CD14-positive monocyte (primary cell): Measurements from ENCODE around the gene GEN1. TPM values are rescaled to one million over a fixed set of nuclear protein-coding genes. Genes with fewer than 3 reads are reported as not detected.

ENCODE experiments used
- DNase-seq, 3 donors: peaks; one replicate each; pipeline ENCODE4 v3.0.0-alpha.2; 2011 to 2022
- H2AFZ ChIP-seq: 2 replicates; pipeline ENCODE4 v1.6.0; 2012; ENCODE audit warnings: mild to moderate bottlenecking, low read depth, low read length, inconsistent platforms; ENCODE audit not compliant: insufficient read depth, poor library complexity, severe bottlenecking
- H3K27ac ChIP-seq, 2 donors: 1 replicate in 1 of 2; 2 replicates in 1 of 2; pipeline ENCODE4 v1.5.1; 2012 to 2013; ENCODE audit warnings: low read length in 2 of 2, control low read depth in 1 of 2, inconsistent platforms in 1 of 2, low read depth in 1 of 2, mild to moderate bottlenecking in 1 of 2
- H3K27me3 ChIP-seq, 2 donors: one replicate each; pipeline versions ENCODE4 v1.6.0 to v1.6.1; 2011 to 2013; ENCODE audit warnings: low read length in 2 of 2; ENCODE audit not compliant: control insufficient read depth in 2 of 2, insufficient read depth in 2 of 2
- H3K36me3 ChIP-seq, 2 donors: replicated peaks in 1 of 2; 1 replicate in 1 of 2; 2 replicates in 1 of 2; pipeline versions ENCODE4 v1.5.1 to v1.6.1; 2012 to 2013; ENCODE audit warnings: low read length in 2 of 2, control low read depth in 1 of 2, inconsistent platforms in 1 of 2, mild to moderate bottlenecking in 1 of 2; ENCODE audit not compliant: insufficient read depth in 2 of 2, control insufficient read depth in 1 of 2
- H3K4me1 ChIP-seq, 2 donors: 1 replicate in 1 of 2; 2 replicates in 1 of 2; pipeline versions ENCODE4 v1.5.1 to v1.6.1; 2012 to 2013; ENCODE audit warnings: low read length in 2 of 2, control low read depth in 1 of 2, inconsistent platforms in 1 of 2, mild to moderate bottlenecking in 1 of 2, moderate library complexity in 1 of 2; ENCODE audit not compliant: insufficient read depth in 2 of 2, control insufficient read depth in 1 of 2
- H3K4me2 ChIP-seq: replicated peaks from 2 replicates; pipeline ENCODE3; 2012; ENCODE audit warnings: low read length, moderate library complexity, mild to moderate bottlenecking; ENCODE audit not compliant: poor library complexity, severe bottlenecking; ENCODE audit errors: extremely low read depth
- H3K4me3 ChIP-seq, 3 experiments: fragments of 200-600 bp in 1 of 3; sonication (generic) in 1 of 3; replicated peaks in 1 of 3; 1 replicate in 2 of 3; 2 replicates in 1 of 3; pipeline ENCODE4 v1.5.1; 2011 to 2013; ENCODE audit warnings: low read length in 3 of 3, mild to moderate bottlenecking in 3 of 3, control low read depth in 2 of 3, low read depth in 2 of 3, inconsistent platforms in 1 of 3, moderate library complexity in 1 of 3
- H3K79me2 ChIP-seq: 2 replicates; pipeline ENCODE4 v1.6.0; 2012; ENCODE audit warnings: mild to moderate bottlenecking, control low read depth, inconsistent platforms, low read length, moderate library complexity; ENCODE audit not compliant: insufficient read depth
- H3K9ac ChIP-seq: 2 replicates; pipeline ENCODE4 v1.6.0; 2017; ENCODE audit warnings: low read length, mild to moderate bottlenecking; ENCODE audit not compliant: insufficient read depth, poor library complexity, severe bottlenecking
- H3K9me3 ChIP-seq, 2 donors: replicated peaks in 1 of 2; 1 replicate in 1 of 2; 2 replicates in 1 of 2; pipeline versions ENCODE4 v1.5.1 to v1.6.1; 2012 to 2013; ENCODE audit warnings: low read length in 2 of 2, control low read depth in 1 of 2; ENCODE audit not compliant: control insufficient read depth in 1 of 2, insufficient read depth in 1 of 2
- H4K20me1 ChIP-seq: 2 replicates; pipeline ENCODE4 v1.6.0; 2012; ENCODE audit warnings: mild to moderate bottlenecking, low read length, control low read depth, moderate library complexity; ENCODE audit not compliant: insufficient read depth
- H3K27ac Mint-ChIP-seq, 7 donors: one replicate each; pipeline ENCODE4 v1.8.0; 2020; ENCODE audit warnings: mild to moderate bottlenecking in 7 of 7, mixed read lengths in 7 of 7, moderate library complexity in 6 of 7, inconsistent platforms in 2 of 7
- H3K27me3 Mint-ChIP-seq, 3 donors: one replicate each; pipeline ENCODE4 v1.8.0; 2021 to 2022; ENCODE audit warnings: low read depth in 3 of 3, mild to moderate bottlenecking in 3 of 3, mixed read lengths in 3 of 3, moderate library complexity in 3 of 3, inconsistent platforms in 1 of 3
- H3K36me3 Mint-ChIP-seq, 2 donors: one replicate each; pipeline ENCODE4 v1.8.0; 2020; ENCODE audit warnings: mixed read lengths in 2 of 2, inconsistent platforms in 1 of 2, mild to moderate bottlenecking in 1 of 2
- H3K4me1 Mint-ChIP-seq: one replicate; pipeline ENCODE4 v1.8.0; 2020; ENCODE audit warnings: mild to moderate bottlenecking, mixed read lengths
- H3K4me3 Mint-ChIP-seq, 2 donors: one replicate each; pipeline ENCODE4 v1.8.0; 2020; ENCODE audit warnings: mild to moderate bottlenecking in 2 of 2, mixed read lengths in 2 of 2, moderate library complexity in 1 of 2
- H3K9me3 Mint-ChIP-seq, 7 donors: one replicate each; pipeline ENCODE4 v1.8.0; 2020 to 2022; ENCODE audit warnings: mixed read lengths in 7 of 7, mild to moderate bottlenecking in 6 of 7, moderate library complexity in 6 of 7, inconsistent platforms in 2 of 7
- WGBS: methylation state at CpG from one replicate; pipeline ENCODE4 v1.1.5; 2013; ENCODE audit warnings: missing lambda C conversion rate; ENCODE audit not compliant: insufficient coverage; 5-methylcytosine and 5-hydroxymethylcytosine counted together
- intact Hi-C, 2 donors: fragments of 100-400 bp; cut with micrococcal nuclease; formaldehyde crosslinking; loops; one replicate each; pipeline versions ENCODE4 v1.15.0 to v1.15.1; 2023
- polyA plus RNA-seq, 3 donors: library from polyadenylated mRNA; depleted of rRNA in 1 of 3; unstranded in 2 of 3; stranded (reverse) in 1 of 3; fragments of 300-500 nt in 2 of 3; fragments of >200 nt in 1 of 3; fragmentation: Illumina TruSeq in 2 of 3; gene quantifications; 1 replicate in 2 of 3; 2 replicates in 1 of 3; pipeline ENCODE4 v1.2.3, GENCODE V29; 2012 to 2021
- TF ChIP-seq, protein P1 (sequence below): fragments of 200-600 bp; IDR thresholded peaks from one replicate; pipeline ENCODE4 v1.8.0; 2022; ENCODE audit warnings: antibody characterized with exemption, mild to moderate bottlenecking

The GEN1 gene
- polyA plus RNA-seq, 3 donors: 0.79 to 3.6 (median 0.96) TPM

DNA sequence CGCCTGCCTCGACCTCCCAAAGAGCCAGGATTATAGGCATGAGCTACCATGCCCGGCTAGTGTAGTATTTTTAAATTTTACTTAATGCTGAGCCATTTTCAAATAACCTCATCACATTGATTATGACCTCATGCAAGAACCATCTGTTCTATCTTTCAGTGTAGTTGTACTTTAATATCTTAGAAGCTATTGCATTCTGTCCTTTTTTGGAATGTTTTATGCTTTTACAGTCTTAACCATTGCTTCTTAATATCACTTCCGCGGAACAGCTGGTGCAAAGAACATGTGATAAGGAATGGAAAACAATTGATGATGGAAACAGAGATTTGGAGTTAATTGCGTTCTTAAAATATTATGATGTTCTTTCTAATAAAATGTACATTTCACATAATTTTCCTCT is 2.7 kb downstream of the GEN1 start:
- no peak overlapping the region for H3K27ac Mint-ChIP-seq
- H3K27me3 ChIP-seq: no peaks in the 10 kb centered on the region
- H3K4me3 ChIP-seq: no peak overlapping the region
- H4K20me1 ChIP-seq: no peaks in the 10 kb centered on the region
- H3K9ac ChIP-seq: no peak overlapping the region
- no CpG with 5 or more reads among the region's 6 CpGs for WGBS
- H3K79me2 ChIP-seq: peaks cover 93% of the 10 kb centered on the region
- H3K9me3 Mint-ChIP-seq: no peaks in the 10 kb centered on the region
- H3K4me1 Mint-ChIP-seq: peaks cover 47% of the 10 kb centered on the region
- no peak overlapping the region for H3K4me2 ChIP-seq
- H3K36me3 Mint-ChIP-seq: peaks cover 0 to 3% of the 10 kb centered on the region in 2 donors
- H3K4me3 Mint-ChIP-seq: no peak overlapping the region
- no peak for DNase-seq
- H3K27ac ChIP-seq: no peak overlapping the region
- no peaks in the 10 kb centered on the region for H3K36me3 ChIP-seq
- peaks cover 29 to 34% of the 10 kb centered on the region in 2 donors for H3K4me1 ChIP-seq
- H2AFZ ChIP-seq: no peak overlapping the region
- TF ChIP-seq, protein P1, sequence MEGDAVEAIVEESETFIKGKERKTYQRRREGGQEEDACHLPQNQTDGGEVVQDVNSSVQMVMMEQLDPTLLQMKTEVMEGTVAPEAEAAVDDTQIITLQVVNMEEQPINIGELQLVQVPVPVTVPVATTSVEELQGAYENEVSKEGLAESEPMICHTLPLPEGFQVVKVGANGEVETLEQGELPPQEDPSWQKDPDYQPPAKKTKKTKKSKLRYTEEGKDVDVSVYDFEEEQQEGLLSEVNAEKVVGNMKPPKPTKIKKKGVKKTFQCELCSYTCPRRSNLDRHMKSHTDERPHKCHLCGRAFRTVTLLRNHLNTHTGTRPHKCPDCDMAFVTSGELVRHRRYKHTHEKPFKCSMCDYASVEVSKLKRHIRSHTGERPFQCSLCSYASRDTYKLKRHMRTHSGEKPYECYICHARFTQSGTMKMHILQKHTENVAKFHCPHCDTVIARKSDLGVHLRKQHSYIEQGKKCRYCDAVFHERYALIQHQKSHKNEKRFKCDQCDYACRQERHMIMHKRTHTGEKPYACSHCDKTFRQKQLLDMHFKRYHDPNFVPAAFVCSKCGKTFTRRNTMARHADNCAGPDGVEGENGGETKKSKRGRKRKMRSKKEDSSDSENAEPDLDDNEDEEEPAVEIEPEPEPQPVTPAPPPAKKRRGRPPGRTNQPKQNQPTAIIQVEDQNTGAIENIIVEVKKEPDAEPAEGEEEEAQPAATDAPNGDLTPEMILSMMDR: no peak
- intact Hi-C loops: no loop called here
- no peaks in the 10 kb centered on the region for H3K27me3 Mint-ChIP-seq
- no peaks in the 10 kb centered on the region for H3K9me3 ChIP-seq

GRCh38 chr2:17757321-17757720 is 3.4 kb downstream of the GEN1 start:
- no peaks in the 10 kb centered on the region for H4K20me1 ChIP-seq
- peak overlapping the region in 1 of 2 donors; percentile 57 for H3K27ac ChIP-seq
- H3K4me3 Mint-ChIP-seq: no peak overlapping the region
- peaks cover 0 to 4% of the 10 kb centered on the region in 2 donors for H3K36me3 Mint-ChIP-seq
- no peak overlapping the region for H2AFZ ChIP-seq
- H3K9ac ChIP-seq: no peak overlapping the region
- DNase-seq: no peak
- peaks cover 45% of the 10 kb centered on the region for H3K4me1 Mint-ChIP-seq
- TF ChIP-seq, protein P1: no peak
- H3K9me3 Mint-ChIP-seq: no peaks in the 10 kb centered on the region
- H3K27me3 Mint-ChIP-seq: no peaks in the 10 kb centered on the region
- H3K79me2 ChIP-seq: peaks cover 88% of the 10 kb centered on the region
- no peak overlapping the region for H3K4me3 ChIP-seq
- peaks cover 29 to 36% of the 10 kb centered on the region in 2 donors for H3K4me1 ChIP-seq
- H3K4me2 ChIP-seq: no peak overlapping the region
- no peak overlapping the region for H3K27ac Mint-ChIP-seq
- no peaks in the 10 kb centered on the region for H3K36me3 ChIP-seq
- no peaks in the 10 kb centered on the region for H3K9me3 ChIP-seq
- WGBS: no CpG with 5 or more reads among the region's 2 CpGs
- intact Hi-C loops: no loop called here
- H3K27me3 ChIP-seq: no peaks in the 10 kb centered on the region
